ENCODE measurements around the gene MLH1. TPM values are rescaled to one million over a fixed set of nuclear protein-coding genes. Genes with fewer than 3 reads are reported as not detected.
A peak's percentile ranks its signal among the peaks of the same experiment; 100 is the strongest.
"Not testable (repeated sequence)": the region's sequence is repeated elsewhere in the genome, so short reads cannot be mapped to it uniquely, and the experiment has no call there.

MLH1 gene
- total and polyA plus RNA-seq, 2 donors (not counting 1 experiment from before 2014, with no cell fraction given), result 34.4 to 62.3 TPM

- Histone ChIP-seq H3K4me3 (replicated peaks in 1 of 4; ENCODE audit: control extremely low read depth in 1 of 4, insufficient read depth in 1 of 4, low read depth in 3 of 4, low read length in 4 of 4) (no peak overlapping the region), H3K79me2 (ENCODE audit: control insufficient read depth, insufficient read depth, low read length) (peaks cover 1% of the 10 kb centered on the region), H3K36me3 (ENCODE audit: control insufficient read depth, insufficient read depth, low read length) (peaks cover 22% of the 10 kb centered on the region), H3K4me1 (ENCODE audit: control insufficient read depth, extremely low read depth, insufficient read depth, low read length) (peaks cover 23% of the 10 kb centered on the region), H3K27me3 (ENCODE audit: control insufficient read depth, insufficient read depth, low read length) (no peaks in the 10 kb centered on the region), H3K27ac (ENCODE audit: insufficient read depth, low read length) (peak overlapping the region; percentile 53), H3K9me3 (ENCODE audit: control insufficient read depth, insufficient read depth, low read depth, low read length) (no peaks in the 10 kb centered on the region), H2AFZ (ENCODE audit: low read length) (no peak overlapping the region), H4K20me1 (ENCODE audit: control insufficient read depth, extremely low read depth, insufficient read depth, low read length) (no peaks in the 10 kb centered on the region), H3K4me2 (ENCODE audit: extremely low read depth, insufficient read depth, low read length) (no peak overlapping the region), H3K9ac (ENCODE audit: insufficient read depth, low read length) (no peak overlapping the region)
- no peak for TF ChIP-seq EZH2 (IDR thresholded peaks at IDR 0.05; ENCODE audit: low read length, missing control alignments)
- TF ChIP-seq, protein P1, sequence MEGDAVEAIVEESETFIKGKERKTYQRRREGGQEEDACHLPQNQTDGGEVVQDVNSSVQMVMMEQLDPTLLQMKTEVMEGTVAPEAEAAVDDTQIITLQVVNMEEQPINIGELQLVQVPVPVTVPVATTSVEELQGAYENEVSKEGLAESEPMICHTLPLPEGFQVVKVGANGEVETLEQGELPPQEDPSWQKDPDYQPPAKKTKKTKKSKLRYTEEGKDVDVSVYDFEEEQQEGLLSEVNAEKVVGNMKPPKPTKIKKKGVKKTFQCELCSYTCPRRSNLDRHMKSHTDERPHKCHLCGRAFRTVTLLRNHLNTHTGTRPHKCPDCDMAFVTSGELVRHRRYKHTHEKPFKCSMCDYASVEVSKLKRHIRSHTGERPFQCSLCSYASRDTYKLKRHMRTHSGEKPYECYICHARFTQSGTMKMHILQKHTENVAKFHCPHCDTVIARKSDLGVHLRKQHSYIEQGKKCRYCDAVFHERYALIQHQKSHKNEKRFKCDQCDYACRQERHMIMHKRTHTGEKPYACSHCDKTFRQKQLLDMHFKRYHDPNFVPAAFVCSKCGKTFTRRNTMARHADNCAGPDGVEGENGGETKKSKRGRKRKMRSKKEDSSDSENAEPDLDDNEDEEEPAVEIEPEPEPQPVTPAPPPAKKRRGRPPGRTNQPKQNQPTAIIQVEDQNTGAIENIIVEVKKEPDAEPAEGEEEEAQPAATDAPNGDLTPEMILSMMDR (conservative IDR thresholded peaks at IDR 0.05 in 1 of 2, IDR thresholded peaks at IDR 0.05 in 1 of 2; ENCODE audit: low read depth in 1 of 2, low read length in 2 of 2), result no peak
- no peak for DNase-seq (ENCODE audit: low read depth in 2 of 2)
Measured at GRCh38 chr3:37053753-37054152, 60.4 kb downstream of the MLH1 start.

DNA sequence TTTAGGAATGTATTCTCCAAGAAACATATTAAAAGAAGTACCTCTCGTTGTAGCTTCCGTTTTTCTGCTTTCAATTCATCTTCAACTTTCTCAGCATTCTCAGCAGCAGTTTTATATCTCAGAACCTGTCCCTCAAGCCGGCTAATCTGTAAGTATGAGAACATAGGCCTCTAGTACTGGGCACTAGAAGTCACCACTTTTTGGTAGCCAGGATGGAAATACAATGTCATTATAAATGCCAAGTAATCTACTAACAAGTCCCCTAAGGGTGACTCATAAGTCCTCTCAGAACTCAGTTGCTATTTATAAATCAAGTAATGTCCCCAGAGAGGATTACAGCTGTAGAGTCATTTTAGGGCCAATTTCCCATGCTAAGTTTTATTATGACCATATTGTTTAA lies 61.1 kb downstream of the MLH1 start:
- Histone ChIP-seq H3K9me3 (ENCODE audit: control insufficient read depth, insufficient read depth, low read depth, low read length) (no peaks in the 10 kb centered on the region), H3K4me1 (ENCODE audit: control insufficient read depth, extremely low read depth, insufficient read depth, low read length) (peaks cover 23% of the 10 kb centered on the region), H3K79me2 (ENCODE audit: control insufficient read depth, insufficient read depth, low read length) (peaks cover 1% of the 10 kb centered on the region), H3K27ac (ENCODE audit: insufficient read depth, low read length) (peak overlapping the region; percentile 53), H3K27me3 (ENCODE audit: control insufficient read depth, insufficient read depth, low read length) (no peaks in the 10 kb centered on the region), H2AFZ (ENCODE audit: low read length) (no peak overlapping the region), H3K36me3 (ENCODE audit: control insufficient read depth, insufficient read depth, low read length) (peaks cover 18% of the 10 kb centered on the region), H3K9ac (ENCODE audit: insufficient read depth, low read length) (no peak overlapping the region), H3K4me3 (replicated peaks in 1 of 4; ENCODE audit: control extremely low read depth in 1 of 4, insufficient read depth in 1 of 4, low read depth in 3 of 4, low read length in 4 of 4) (no peak overlapping the region), H4K20me1 (ENCODE audit: control insufficient read depth, extremely low read depth, insufficient read depth, low read length) (no peaks in the 10 kb centered on the region), H3K4me2 (ENCODE audit: extremely low read depth, insufficient read depth, low read length) (peak overlapping the region; percentile 42)
- TF ChIP-seq, protein P1 (conservative IDR thresholded peaks at IDR 0.05 in 1 of 2, IDR thresholded peaks at IDR 0.05 in 1 of 2; ENCODE audit: low read depth in 1 of 2, low read length in 2 of 2), result no peak
- TF ChIP-seq EZH2 (IDR thresholded peaks at IDR 0.05; ENCODE audit: low read length, missing control alignments), result no peak
- peak; percentile 70 to 74 for DNase-seq (ENCODE audit: low read depth in 2 of 2)

- H3K79me2 ChIP-seq (ENCODE audit: control insufficient read depth, insufficient read depth, low read length); DNase-seq (ENCODE audit: low read depth in 2 of 2); H3K27me3 ChIP-seq (ENCODE audit: control insufficient read depth, insufficient read depth, low read length); H3K4me3 ChIP-seq (replicated peaks in 1 of 4; ENCODE audit: control extremely low read depth in 1 of 4, insufficient read depth in 1 of 4, low read depth in 3 of 4, low read length in 4 of 4); H3K4me2 ChIP-seq (ENCODE audit: extremely low read depth, insufficient read depth, low read length); H2AFZ ChIP-seq (ENCODE audit: low read length); H4K20me1 ChIP-seq (ENCODE audit: control insufficient read depth, extremely low read depth, insufficient read depth, low read length); H3K9me3 ChIP-seq (ENCODE audit: control insufficient read depth, insufficient read depth, low read depth, low read length); H3K9ac ChIP-seq (ENCODE audit: insufficient read depth, low read length): not testable (repeated sequence)
- H3K27ac ChIP-seq (ENCODE audit: insufficient read depth, low read length), result peak overlapping the region; percentile 34
- peaks cover 23% of the 10 kb centered on the region for H3K4me1 ChIP-seq (ENCODE audit: control insufficient read depth, extremely low read depth, insufficient read depth, low read length)
- H3K36me3 ChIP-seq (ENCODE audit: control insufficient read depth, insufficient read depth, low read length), result peaks cover 18% of the 10 kb centered on the region
Measured at GRCh38 chr3:37055077-37055476, 61.8 kb downstream of the MLH1 start.

All from fibroblast of lung (primary cell).